HG02678 (cell line): ENCODE data around the gene NR0B2.
"Not testable (repeated sequence)": the region's sequence is repeated elsewhere in the genome, so short reads cannot be mapped to it uniquely, and the experiment has no call there.

Experiments used
- ATAC-seq: cut with Tn5 transposase; IDR thresholded peaks from one replicate; pipeline ENCODE4 v1.9.1; 2021; ENCODE audit warnings: mild to moderate bottlenecking, moderate library complexity; ENCODE audit not compliant: unreplicated experiment

Gene NR0B2, protein sequence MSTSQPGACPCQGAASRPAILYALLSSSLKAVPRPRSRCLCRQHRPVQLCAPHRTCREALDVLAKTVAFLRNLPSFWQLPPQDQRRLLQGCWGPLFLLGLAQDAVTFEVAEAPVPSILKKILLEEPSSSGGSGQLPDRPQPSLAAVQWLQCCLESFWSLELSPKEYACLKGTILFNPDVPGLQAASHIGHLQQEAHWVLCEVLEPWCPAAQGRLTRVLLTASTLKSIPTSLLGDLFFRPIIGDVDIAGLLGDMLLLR

DNA sequence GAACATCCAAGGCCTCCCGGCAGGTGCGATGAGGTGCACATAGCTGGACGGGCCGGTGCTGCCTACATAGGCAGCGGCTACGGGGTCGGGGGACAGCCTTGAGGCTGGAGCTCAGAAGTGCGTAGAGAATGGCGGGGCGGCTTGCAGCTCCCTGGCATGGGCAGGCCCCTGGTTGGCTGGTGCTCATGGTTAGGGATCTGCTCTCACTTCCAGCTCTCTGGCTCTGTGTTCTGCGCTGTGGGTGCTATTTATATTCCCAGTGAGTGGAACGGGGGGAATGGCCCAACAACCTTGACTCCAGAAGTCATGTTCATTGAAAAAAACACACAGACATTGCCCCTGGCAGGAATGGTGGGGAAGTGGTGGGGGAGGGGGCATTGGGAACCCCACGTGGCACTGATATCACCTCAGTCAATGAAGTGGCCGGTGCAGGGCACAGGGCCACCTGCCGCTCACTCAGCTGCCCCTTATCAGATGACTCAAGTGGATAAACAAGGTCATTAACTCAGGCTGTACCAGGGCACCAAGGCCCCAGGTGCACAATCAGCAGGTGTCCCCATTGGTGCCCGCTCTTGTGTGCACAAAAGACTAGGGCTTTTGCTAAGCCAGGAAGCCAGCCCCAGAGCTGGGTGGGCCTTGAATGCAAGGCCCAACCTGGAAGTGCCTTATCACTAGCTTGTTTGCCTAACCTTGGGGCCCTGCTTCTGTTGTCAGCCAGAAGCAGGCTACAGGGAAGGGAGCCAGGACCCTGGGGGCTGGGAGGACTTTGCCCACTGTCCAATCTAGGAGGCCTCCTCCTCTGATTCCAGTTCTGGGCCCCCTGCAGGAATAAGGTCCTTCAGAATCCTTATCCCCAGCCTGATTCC, at the start of gene NR0B2:
Gene NR0B2, minus strand, starts transcription at position 222 of the 866 bp plus-strand sequence. Its CDS starts 35 bp downstream, at position 187.
- ATAC-seq: no peak

DNA sequence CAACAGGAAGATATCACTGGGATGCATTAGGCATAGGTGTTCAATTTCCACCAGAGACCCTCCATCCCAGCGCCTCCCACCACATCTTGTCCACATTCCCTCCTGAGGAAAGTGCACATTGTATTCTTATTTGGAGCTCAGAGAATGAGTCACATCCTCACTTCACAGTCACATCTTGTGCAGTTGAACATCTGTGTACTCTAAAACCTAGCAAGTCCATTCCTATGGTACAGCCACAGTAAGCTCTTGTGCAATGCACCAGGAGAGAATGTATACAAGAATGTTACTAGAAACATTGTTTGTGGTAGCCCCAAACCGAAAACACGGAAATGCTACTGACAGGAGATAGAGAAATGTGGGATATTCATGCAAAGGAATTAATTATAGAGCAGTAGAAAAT, 48.1 kb upstream of the NR0B2 start:
- no peak for ATAC-seq

DNA sequence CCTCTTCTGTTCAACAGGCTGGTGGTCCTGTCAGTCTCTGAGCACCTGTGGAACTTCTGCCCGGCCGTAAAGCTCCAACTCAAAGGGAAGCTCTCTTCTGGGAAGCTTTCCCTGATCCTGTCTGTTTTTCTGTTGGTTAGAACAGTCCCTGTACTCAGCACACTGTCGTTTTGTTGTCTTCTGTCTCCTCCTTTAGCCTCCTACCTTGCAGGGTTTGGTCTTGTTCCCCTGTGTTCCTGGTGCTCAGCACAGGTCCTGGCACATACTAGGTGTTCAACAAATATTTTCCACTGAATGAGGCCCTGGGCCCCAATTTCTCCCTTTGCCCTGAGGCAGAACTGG, 46.8 kb upstream of the NR0B2 start:
- no peak for ATAC-seq

DNA sequence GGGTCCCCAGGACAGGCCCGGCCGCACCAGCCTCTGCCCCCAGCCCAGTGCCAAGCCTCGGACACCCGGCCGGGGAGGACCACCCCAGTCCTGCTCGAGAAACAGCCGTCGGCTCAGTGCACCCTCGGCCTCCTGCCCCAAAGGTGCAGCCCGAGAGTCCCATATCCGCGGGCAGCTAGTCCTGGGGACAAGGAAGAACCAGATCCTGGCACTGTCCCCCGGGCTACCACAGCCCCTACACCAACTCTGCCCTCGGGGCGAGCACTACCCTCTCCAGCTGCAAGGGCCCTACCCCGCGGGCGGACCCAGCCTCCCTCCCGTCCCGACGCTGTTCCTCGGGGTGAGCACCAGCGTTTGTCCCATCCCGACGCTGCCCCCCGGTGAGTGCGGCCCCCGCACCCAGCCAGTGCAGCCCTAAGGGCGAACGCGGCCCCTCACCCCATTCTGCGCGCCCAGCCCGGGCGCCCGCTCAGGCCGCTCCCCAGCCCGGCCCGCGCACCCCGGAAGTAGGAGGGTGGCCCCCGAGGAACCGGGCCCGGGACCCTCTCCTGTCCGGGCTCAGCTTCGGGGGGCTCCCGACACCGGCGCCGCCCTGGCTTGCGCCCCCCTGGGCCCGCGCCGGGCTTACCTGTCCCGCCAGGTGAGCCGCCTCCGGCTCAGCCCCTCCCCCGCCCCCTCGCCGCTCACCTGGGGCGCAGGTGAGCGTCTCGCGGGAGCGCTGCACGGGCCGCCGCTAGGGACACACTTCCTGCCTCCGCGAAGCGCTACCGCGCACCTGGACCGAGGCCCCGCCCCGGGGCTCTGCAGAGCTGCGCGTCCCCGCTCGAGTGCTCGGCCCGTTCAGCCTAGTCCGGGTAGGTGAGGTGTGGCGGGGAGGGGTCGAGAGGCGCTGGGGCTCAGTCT, 46.2 kb upstream of the NR0B2 start, which contains the start of gene KDF1:
Gene KDF1, minus strand, starts transcription at position 747 of the 903 bp plus-strand sequence. CDS start 8,088 bp downstream, outside the sequence.
- no peak for ATAC-seq

DNA sequence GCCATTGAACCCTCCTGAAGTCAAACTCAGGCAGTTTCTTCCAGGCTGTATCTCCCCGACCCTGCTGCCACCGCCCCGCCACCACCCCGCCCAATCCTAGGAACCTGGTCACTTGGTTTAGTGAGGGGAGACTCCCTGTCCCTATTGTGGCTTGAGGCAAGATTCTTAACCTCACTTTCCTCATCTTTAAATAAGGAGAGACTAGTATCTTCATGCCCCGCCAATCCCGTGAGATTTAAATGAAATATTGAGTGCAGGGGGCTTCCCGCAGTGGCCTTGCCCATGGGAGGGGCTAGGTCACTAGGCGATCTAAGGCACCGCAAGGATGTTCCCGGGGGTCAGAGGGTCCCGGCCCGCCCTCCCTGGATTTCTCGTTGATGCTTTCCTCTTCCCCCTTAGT, 45.5 kb upstream of the NR0B2 start:
- ATAC-seq: no peak

DNA sequence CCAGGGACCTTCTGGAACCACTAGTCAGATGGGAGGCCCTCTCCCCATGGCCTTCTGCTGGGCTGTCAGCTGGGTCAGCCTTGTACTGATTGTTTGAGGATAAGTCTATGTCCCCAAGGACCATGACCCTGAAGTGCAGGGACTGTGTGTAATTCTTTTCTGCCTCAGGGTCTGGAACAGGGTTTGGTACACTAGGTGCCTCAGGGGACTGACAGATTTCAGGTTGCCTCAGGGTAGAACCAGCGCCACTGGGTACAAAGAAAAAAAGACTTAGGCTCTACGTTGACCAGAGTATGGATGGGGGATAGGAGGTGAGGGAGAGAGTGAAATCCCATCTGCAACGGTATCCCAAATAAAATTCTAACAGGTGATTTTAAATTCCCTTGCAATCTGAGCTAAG, 43.5 kb upstream of the NR0B2 start:
- no peak for ATAC-seq

DNA sequence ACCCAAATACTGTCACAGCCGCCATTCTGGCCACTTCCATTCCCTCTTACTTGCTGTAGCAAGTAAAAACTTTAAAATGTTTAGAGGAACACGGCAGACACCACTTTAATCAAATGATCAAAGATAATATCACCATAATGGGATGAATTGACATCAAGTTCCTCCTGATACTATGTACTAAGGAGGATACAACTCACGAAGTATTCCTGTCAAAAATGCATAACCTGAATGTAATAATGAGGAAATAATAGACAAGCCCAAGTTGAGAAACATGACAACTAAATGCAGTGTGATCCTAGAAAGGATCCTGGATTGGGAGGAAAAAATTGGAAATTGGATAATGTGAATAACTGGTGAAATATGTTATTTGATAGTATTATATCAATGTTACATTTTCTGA, 42.5 kb upstream of the NR0B2 start:
- ATAC-seq: no peak

DNA sequence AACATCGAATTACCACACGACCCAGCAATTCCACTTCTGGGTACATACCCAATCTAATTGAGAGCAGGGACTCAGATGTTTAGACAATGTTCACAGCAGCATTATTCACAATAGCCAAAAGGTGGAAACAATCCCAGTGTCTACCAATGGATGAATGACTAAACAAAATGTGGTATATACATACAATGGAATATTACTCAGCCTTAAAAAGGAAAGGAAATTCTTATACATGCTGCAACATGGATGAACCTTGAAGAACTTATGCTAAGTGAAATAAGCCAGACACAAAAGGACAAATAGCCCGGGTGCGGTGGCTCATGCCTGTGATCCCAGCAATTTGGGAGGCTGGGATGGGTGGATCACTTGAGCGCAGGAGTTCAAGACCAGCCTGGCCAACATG, 39.6 kb upstream of the NR0B2 start:
- no peak for ATAC-seq

DNA sequence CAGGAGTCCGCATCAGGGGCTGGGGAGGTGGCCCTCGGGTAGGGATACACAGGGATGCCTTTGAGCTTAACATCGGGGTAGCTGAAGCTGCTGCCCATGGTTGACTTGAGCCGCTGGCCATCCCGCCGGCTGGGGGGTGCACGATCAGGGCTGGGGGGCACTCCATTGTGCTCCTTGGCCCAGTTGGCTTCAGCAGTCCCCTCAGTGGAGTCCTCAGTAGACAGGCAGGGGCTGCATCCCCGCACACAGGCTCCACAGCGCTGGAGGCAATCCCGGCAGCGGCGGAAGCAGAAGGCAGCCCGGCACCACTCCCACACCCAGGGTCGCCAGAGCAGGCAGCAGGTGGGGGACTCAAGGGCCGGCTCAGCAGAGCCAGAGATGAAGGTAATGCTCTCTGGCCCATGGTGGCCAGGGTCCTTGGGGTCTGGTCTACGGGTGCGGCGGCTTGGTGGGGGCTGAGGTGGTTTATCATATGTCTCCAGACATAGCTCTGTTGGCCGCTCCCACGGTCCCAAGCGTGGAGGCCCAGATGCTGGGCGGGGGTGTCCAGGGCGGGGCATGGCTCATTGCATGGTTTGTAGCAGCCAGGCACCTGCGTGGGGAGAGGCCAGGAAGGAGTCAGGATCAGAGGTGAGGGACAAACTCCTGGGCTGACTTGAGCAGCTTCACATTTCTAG, 38.2 kb upstream of the NR0B2 start:
- ATAC-seq: no peak

DNA sequence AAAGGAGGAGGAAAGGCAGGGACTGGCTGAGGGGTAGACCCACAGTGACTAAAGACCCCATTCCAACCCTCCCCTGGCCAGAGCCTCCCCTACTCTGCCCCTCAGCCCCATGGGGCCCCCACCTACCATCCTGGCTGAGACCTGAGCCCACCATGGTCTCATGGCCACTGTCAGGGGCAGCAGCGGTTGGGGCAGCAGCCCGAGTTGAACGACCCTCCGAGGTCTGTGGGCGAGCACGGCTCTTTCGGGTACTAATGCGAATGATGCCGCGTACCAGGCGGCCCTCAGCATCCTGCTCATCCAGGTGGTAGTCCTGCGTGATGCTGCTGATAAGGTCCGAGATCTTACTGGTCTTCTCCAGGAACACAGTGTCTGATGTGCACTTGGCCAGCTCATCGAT, 37.4 kb upstream of the NR0B2 start:
- no peak for ATAC-seq

DNA sequence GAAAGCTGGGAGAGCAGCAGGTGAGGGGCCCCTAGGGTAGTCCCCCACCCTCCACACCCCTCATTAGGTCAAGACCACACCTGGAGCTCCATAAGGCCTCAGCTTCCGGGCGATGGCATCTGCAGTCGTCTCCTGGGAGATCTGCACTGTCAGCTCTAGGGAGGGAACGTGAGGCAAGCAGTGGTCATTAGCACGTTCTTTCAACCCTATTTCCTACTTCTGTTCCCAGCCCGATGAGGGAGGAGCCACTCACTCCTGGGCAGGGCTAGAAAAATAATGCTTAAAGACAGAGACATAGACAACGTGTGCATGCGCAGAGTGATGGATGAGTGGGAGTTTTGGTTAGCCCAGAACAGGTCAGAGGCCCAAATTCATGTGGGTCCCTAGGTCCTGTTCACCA, 36.8 kb upstream of the NR0B2 start:
- ATAC-seq: no peak

DNA sequence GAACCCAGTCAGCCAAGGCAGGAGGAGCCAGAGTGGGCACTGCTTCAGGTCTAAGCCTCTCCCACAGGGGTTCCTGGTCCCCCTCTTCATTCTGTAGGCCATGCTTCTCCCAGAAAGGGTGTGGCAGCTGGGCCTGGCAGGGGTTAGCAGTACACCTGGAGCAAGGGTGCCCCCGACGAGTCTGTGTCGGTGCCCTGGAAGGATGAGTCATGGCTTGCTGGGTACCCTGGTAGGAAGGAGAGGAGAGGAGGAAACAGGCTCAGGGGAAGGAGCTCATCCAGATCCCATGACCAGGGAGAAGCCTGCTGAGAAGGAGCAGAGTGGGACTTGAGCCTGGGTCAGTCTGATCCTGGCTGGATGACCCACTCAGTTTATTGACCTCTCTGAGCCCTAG, 36.1 kb upstream of the NR0B2 start:
- no peak for ATAC-seq

DNA sequence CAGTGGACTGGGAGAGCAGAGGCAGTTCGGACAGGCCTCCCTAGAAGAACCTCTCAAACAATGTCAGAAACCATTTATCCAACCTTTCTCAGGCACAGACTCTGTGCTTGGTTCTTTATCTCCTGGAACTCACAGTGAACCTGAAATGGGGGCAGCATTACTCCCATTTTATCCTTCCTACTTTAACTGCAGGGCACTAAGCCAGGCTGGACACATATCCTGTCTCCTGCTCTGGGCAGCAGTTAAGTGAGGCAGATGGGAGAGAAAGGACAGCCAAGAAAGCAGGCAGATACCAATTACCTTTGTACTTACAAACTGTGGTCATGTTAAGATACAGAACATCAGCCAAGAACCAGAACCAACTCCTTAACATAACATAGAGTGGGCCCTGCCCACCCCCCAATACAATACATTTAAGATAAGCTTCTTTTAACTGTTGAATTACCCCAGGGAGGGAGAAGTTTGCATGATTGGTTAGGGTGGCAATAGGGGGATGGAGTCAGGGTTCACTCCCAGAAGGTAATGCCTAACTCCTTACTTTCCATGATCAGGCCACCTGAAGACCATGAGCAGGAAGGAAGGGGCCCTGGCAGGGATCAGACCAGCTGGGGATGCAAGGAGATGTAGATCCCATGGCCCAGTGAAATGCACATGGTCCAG, 35.6 kb upstream of the NR0B2 start:
- no peak for ATAC-seq

DNA sequence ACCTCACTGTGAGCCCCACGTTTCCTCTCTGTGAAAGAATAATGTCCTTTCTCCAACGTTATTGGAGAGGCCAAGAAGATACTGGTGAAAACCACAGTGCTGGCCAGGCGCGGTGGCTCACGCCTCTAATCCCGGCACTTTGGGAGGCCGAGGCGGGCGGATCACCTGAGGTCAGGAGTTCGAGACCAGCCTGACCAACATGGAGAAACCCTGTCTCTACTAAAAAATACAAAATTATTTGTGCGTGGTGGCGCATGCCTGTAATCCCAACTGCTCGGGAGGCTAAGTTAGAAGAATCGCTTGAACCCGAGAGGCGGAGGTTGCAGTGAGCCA, 34.9 kb upstream of the NR0B2 start:
- not testable (repeated sequence) for ATAC-seq

DNA sequence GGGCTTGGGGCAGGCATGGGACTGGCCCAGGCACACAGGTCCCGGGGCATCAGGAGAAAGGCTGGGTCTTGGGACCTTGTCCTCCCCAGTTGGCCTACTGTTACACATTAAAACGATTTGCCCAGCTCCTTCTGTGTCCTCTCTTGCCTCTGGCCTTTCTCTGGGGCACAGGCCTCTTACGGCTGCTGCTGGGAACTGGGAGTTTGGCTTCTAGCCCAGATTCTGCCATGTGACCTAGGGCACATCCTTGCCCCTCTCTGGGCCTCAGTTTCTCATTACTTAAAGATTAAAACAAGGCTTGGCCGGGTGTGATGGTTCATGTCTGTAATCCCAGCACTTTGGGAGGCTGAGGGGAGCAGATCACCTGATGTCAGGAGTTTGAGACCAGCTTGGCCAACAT, 32.5 kb upstream of the NR0B2 start:
- no peak for ATAC-seq

DNA sequence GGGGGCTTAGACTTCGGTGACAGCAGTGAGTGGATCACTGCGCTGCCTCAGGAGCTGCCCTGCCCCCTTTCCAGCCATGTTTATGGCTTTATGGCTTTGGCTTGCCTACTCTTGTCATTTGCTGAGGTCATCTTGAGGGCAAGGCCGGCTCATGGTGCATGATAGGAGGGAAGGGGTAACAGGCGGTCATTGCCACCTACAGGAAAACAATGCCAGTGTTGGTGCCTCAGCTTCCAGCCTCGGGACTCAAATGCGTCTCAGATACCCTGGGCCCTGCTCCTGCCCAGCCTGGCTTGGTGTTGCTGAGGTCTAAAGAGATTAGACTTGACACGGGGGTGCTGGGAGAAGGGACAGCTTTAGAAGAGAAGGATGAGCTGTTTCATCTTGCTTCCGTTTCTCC, 32.0 kb upstream of the NR0B2 start:
- no peak for ATAC-seq

DNA sequence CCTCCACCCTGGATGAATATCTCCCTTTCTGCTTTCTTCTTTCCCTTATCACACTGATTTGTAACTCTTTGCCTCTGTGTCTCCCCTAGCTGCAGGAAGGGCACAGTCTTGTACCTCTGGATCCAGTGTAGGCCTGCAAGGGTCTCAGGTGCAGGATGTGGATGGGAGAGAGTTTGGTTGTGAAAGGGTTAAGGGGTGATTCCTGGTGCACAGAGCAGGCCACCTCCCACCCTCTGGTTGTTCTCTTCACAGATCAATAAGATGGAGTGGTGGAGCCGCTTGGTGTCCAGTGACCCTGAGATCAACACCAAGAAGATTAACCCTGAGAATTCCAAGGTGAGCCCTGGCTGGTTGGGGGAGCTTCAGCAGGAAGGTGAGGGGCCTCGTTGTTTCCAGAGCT, 31.4 kb upstream of the NR0B2 start:
- ATAC-seq: no peak

DNA sequence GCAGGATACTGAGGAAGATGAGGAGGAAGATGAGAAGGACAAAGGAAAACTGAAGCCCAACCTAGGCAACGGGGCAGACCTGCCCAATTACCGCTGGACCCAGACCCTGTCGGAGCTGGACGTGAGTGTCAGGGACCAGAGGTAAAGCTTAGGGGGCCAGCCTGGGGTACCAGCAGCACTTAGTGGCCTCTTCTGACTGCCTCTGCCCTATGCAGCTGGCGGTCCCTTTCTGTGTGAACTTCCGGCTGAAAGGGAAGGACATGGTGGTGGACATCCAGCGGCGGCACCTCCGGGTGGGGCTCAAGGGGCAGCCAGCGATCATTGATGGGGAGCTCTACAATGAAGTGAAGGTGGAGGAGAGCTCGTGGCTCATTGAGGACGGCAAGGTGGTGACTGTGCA, 28.9 kb upstream of the NR0B2 start:
- ATAC-seq: no peak

DNA sequence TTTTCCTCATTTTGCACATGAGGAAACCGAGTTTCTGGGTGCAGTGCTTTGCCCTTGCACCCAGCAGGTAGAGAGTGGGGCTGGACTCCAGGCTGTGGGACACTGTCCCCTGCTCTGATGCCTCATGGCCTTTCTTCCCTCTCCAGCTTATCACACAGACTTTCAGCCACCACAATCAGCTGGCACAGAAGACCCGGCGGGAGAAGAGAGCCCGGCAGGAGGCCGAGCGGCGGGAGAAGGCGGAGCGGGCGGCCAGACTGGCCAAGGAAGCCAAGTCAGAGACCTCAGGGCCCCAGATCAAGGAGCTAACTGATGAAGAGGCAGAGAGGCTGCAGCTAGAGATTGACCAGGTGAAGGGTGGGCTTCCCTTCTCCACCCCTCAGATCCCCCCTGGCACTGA, 27.5 kb upstream of the NR0B2 start:
- ATAC-seq: no peak

DNA sequence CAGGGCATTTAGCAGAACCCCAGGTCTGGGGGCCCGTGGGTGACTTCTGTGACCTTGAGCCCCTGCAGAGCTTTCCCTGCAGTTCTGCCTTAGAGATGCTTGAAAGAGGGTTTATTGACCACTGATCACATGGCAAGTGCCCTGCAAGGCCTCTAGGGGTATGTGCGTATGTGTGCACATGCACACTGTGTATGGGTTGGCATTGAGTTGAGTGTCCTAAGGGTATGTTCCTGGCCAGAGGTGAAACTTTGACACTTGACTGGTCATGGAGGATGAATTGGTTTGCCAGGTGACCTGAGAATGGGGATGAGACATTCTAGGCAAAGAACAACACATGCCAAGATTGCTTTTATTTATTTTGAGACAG, 24.9 kb upstream of the NR0B2 start:
- ATAC-seq: no peak
